ENCODE measurements around the gene FAM171A1.
A peak's percentile ranks its signal among the peaks of the same experiment; 100 is the strongest.
"Not testable (repeated sequence)": the region's sequence is repeated elsewhere in the genome, so short reads cannot be mapped to it uniquely, and the experiment has no call there.

The FAM171A1 gene

DNA sequence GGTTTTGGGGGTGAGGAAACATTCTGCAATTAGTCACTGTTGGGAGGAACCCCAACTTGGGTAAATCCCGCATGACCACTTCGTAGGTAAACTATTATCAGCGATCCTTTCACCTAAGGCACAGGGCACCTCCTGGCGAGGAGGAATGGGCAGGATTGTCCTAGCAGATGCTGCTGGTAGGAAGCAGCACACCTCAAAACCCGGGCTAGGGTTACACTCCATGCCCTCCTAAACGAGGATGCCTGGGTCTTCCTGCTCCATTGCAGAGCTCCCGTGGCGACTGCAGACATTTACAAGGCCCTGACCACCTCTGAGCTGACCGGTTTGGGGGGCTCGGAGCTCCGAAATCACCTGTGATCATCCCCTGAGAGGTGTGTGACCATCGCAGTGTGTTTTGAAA is 92.3 kb downstream of the FAM171A1 start:
- DNase-seq: no peak

DNA sequence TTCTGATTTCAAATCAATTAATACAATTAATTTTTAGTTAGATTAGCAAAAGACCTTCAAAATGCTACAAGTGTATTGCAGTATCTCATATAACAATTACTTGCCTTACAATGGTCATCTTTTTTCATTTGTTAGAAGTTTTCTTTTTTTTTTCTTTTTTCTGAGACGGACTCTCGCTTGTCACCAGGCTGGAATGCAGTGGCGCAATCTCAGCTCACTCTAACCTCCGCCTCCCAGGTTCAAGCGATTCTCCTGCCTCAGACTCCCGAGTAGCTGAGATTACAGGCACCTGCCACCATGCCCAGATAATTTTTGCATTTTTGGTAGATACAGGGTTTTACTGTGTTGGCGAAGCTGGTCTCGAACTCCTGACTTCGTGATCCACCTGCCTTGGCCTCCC is 95.0 kb downstream of the FAM171A1 start:
- DNase-seq: not testable (repeated sequence)

DNA sequence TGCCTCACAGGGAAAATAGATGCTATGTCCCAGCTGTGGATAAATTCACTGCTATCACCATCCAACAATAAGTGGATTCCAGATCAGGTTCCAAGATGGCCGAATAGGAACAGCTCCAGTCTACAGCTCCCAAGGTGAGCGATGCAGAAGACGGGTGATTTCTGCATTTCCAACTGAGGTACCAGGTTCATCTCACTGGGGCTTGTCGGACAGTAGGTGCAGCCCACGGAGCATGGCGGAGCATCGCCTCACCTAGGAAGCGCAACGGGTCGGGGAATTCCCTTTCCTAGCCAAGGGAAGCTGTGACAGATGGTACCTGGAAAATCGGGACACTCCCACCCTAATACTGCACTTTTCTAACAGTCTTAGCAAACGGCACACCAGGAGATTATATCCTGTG is 101.3 kb downstream of the FAM171A1 start:
- not testable (repeated sequence) for DNase-seq

DNA sequence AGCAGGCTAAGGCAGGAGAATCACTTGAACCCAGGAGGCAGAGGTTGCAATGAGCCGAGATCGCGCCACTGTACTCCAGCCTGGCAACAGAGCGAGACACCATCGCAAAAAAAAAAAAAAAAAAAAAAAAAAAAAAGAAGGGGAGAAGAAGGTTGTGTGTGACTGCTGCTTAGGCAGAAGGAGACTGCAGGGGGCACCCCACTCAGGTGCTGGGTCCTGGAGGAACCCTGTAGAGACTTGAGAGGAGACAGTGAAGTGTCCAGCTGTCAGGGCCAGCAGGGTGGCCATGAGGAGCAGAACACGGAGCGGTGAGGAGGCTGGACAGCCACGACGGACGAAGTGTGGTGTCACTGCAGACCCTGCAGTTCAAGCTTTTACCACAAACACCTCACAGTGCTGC is 103.6 kb downstream of the FAM171A1 start:
- DNase-seq: no peak

DNA sequence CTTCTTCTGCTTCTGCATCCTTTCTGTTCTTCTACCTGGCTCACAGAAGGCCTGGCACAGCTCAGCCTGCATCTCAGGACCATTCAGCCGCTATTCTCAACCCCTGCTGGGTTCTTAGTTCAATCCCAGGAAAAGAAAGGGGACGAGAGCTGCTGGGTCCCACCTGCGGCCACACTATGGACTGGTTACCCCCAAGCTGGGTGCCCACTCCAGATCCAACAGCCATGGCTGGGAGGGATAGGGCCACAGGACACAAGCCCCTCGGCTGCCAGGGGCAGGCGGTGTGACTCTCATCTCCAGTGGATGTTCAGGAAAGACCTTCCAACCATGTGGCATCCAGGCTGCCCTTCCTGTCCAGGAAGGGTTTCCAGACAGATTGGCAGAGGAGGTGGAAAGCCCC is 105.0 kb downstream of the FAM171A1 start:
- DNase-seq: no peak

DNA sequence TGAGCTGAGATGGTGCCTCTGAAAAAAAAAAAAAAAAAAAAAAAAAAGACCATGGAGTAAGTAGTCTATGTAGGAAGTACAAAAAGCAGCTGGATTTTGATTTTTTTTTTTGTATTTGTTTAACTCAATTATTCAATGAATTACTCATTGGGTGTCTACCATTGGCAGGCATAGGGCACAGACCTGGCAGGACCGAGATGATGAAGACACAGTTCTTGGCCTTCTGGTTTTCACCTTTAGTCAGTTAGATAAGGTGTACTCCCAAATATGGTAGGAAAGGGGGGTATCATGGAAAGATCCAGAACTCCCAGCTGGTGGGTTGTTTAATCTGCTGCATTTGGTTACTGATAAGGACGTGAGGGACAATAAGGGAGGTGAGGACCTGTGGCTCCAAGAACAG is 105.5 kb downstream of the FAM171A1 start:
- no peak for DNase-seq

DNA sequence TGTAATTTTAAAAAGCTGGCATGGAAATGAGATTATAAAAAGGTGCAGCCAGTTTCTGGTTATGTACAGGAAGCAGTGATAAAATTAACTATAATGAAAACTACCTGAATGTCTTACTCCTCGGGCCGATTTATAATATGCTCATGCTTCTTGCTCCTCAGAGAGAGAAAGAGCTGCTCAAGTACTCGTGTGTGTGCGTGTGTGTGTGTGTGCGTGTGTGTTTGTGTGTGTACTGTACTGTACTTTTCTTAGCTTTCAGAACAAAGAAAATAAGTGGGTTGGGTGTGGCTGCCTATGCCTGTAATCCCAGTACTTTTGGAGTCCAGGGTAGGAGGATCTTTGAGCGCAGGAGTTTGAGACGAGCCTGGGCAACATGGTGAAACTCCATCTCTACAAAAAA is 106.0 kb downstream of the FAM171A1 start:
- no peak for DNase-seq

DNA sequence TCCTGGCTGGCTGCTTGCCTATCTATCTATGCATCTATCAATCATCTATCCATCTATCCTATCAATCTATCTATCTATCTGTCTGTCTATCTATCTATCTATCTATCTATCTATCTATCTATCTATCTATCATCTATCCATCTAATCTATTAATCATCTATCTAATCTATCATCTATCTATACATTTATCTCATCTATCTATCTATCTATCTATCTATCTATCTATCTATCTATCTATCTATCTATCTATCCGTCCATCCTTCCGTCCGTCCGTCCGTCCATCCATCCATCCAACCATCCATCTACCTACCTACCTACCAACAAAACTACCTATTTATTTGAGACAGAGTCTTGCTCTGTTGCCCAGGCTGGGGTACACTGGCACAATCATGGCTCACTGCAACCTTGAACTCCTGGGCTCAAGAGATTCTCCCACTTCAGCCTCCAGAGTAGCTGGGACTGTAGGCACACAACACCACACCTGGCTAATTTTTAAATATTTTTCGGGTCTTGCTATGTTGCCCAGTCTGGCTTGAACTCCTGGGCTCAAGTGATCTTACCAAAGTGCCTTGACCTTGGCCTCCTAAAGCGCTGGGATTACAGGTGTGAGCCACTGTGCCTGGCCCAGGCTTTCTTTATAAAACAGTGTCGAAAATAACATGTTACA is 107.3 kb downstream of the FAM171A1 start:
- no peak for DNase-seq

DNA sequence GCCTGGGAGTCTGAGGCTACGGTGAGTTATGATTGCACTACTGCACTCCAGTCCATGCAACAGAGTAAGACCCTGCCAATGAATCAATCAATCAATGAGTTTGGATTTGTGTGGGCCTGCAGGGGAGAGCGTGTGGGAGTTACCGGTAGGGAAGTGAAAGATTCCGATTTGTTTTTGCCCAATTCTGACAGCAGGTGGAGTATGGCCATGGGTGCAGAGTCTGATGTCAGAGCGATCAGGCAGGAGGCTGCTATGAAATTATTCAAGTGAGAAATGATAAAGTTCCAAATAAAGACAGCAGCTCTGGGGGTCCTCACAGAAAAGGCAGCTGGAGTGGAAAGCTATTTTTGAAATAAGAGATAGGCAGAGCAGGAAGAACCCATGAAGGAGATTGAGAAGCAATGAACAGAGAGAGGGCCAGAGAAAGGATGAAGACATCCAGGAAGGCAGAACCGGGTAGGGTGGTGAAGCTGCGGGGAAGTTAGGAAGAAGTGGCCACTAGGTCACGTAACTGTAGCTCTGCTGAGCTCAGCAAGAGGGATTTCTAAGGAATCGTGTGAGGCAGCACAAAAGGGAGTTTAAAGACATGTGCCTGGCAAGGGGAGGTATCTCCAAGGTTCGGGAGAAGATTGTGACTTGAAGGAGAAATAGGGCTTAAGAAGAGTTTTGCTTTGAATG is 108.9 kb downstream of the FAM171A1 start:
- DNase-seq: no peak

DNA sequence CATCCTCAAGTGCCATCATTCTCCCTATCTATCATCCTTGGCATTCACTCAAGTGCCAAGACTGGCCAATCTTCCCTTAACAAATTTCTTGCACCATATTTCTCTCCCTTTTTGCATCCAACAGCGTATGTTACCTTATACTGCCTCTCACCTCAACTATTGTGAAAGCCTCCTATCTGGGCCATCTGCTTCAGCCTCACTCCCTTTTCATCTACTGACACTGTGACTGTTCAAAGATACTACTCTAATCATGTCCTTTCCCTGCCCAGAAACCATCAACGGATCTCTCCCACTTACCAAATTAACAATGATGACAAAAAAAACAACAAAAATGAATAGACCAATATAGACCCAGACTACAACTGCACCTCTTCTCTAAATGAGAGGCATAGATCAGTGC is 112.0 kb downstream of the FAM171A1 start:
- DNase-seq: no peak

DNA sequence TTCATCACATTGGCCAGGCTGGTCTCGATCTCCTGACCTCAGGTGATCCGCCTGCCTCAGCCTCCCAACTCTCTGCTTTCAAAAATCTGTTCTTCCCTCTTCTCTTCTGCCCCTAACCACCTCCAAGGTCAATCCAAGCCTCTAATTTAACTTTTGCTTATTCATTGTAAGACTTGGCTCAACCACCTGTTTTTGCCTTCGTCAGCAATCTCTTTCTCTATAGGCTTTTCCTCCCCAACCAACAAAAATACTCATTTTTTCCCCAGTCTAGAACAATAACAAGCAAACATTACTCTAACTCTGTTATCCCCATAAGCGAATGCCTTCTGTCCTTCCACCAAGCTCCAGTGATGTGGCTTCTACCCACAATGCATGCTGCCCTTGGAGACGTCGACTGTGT is 112.8 kb downstream of the FAM171A1 start:
- no peak for DNase-seq

DNA sequence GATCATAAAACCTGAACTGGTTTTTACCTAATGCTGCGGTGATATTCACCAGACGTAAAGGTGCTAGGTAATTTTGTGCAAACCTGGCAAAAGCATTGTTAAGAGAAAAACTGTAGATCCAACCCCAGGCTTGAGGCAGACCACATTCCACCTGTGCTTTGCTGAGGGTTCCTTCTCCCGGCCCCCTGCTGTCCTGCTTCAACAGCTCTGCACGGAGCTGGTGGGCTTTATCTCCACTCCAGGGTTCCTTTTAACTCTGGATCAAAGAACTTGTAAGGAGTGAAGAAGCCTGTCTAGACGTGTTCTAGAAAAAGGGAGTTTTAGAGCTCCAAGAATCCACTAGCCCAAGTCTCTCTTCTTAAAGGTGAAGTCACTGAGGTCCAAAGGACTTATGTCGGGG is 115.1 kb downstream of the FAM171A1 start:
- no peak for DNase-seq

DNA sequence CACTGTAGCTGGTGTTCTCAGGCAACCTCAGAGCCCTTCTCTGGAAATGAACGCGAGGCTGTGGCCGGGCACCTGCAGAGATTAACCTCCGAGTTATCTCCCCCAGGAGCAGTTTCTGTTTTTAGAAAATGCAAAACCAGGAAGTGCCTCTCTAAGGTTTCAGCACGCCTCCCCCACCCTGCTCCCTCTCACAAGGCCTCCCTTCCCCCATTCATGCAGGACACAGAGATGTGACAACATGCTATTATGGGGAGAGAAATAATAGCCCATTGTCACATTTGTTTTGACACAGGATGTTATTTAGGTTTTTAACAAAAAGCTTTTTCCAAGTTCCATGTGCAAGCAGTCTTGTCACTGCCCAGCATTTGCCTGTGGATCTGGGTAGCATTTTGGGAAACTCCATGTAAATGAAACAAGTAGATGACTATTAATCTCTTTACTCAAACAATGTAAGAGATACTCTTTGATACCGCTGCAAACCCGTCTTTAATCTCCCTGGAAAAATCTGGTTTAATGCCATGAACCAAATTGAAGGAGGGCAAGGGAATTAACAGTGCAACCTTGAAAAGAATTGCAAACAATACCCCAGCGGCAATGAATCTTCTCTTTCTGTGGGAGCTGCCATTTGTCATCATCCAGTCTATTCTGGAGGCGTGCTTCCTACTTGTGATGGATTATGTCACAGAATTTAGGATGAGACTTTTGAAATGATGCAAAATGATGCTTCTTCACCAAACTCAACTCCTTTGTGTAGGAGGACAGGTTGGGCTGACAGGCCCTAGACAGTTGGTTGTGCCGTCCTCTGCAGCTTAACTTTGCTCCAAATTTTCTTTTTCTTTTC is 116.1 kb downstream of the FAM171A1 start:
- peak; percentile 11 for DNase-seq

DNA sequence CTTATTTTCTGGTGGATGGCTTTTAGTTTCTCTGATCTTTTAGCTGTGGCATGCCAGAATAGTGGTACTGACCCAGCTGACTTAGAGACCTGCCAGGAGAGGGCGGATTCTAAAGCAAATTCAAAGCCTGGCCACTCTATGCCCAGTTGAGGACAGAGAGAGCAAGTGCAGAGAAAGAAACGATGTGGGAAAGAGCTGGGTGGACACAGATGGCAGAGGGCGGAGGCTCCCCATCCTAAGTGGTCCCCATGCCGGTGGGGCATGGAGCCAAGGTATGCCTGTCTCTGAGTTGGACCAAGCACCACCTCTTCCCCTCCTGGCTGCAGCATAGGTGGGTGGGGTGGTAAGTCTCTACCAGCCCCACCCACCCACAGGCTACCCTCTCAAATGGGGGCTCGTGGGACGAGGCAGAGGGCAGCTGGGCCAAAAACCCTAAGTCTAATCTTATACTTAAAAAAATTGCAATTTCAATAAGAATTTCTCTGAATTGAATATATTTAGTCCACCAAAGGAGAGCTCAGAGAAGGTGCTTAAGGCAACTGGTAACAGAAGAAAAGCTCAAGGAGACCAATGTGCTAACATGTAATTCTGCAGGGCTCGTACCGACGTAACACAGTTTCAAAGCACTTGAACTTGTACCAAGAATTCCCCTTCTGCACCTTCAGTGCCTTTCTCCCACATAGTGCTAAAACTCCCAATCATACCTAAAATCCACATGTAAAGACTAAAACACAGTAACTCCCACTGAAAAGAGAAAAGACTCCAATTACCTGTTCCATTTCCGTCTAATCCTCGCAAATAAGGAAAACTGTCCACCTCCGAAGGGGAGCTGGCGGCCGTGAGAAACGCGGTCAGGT is 116.9 kb downstream of the FAM171A1 start:
- DNase-seq: no peak

DNA sequence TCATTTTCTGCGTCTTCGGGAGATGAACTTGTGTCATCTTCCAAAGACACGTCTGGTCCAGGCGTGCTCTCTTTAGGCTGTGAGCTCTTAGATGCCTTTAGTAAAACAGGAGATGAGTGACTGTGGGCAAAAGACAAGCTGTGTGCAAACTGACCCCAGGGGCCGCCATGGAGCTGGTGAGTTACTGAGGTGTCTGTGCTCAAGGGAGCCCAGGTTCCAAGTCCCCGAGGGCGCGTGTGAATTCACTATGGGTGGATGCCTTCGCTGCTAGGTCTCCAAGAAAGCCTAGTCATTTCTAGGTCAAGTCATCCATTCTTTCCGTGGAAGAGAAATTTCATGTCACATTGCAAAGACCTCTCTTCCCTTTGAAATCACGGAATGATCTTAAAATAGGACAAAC is 118.7 kb downstream of the FAM171A1 start:
- DNase-seq: no peak

DNA sequence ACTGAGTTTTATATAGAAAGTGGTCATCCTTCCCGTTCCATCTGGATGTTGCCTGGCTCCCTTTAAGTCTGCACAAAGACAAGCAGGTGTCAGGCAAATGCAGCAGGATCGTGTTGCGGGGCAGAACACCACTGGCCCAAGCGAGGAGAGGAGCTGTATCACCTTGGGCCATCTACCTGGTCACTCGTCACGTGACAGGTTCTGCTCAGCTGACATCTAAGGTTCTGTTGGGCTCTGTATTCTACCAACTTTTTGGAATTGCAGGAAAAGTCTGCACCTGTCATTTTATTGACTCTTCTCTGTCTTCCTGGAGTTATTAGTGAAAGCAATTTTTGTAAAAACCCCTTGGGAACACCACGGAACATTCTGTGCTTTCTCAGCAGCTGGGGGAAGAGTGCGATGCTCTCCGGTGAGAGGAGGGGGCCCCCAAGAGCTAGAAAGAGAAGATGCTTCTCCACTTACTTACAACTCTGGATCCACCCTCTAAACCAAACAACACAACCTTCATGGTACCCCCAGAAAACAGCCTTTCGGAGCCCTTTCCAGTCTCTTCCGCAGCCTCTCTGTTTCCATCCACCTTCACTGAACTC is 119.2 kb downstream of the FAM171A1 start:
- no peak for DNase-seq

DNA sequence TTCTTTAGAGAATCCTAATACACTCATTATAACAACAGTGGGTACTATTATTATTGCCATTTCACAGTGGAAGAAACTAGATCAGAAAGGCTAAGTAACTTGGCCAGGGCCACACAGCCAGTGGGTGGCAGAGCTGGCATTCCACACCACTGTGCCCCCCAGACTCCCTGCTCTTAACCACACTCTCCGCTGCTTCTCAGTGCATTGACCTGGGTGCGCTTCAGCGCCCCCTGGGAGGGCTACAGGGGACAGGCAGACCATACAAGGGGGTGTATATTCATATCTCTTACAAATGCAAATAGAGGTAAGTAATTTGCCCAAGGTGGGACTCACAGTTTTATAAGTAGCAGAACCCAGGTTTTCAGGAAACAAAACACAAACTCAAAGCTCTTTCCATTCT is 125.6 kb downstream of the FAM171A1 start:
- DNase-seq: peak; percentile 8

DNA sequence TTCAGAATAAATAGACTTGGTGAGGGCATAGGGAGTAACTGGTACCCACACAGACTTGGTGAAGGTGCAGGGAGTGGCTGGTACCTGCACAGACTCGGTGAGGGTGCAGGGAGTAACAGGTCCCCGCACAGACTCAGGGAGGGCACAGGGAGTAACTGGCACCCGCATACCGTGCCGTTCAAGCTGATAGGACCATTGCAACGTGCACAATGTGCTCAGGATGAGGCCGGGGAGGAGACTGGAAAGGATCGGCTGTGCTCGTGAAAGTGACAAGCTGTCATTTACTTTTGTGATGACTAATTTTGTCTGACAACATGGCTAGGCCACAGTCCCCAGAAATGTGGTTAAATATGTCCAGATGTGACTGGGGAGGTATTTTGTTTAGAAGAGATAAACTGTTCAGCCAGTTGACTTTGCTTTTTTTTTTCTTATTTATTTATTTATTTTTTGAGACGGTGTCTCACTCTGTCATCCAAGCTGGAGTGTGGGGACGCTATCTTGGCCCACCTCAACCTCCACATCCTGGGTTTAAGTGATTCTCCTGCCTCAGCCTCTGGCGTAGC is 126.4 kb downstream of the FAM171A1 start:
- DNase-seq: no peak

DNA sequence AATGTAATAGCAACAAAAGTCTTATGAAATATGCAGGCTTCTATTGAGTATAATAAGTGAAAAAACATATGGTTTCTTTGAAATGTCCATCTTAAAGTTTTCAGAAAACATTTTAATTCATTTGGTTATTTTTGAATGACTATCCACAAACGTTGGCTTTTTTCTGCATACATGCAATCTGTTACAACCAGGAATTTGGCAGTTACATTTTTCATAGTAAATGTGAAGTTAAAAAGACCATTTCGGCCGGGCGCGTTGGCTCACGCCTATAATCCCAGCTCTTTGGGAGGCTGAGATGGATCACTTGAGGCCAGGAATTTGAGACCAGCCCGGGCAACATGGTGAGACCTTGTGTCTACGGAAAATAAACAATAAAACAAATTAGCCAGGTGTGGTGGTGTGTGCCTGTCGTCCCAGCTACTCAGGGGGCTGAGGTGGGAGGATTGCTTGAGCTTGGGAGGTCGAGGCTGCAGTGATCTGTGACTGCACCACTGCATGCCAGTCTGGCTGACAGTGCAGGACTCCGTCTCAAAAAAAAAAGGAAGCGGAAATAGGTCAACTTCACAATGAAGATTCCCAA is 128.7 kb downstream of the FAM171A1 start:
- no peak for DNase-seq

DNA sequence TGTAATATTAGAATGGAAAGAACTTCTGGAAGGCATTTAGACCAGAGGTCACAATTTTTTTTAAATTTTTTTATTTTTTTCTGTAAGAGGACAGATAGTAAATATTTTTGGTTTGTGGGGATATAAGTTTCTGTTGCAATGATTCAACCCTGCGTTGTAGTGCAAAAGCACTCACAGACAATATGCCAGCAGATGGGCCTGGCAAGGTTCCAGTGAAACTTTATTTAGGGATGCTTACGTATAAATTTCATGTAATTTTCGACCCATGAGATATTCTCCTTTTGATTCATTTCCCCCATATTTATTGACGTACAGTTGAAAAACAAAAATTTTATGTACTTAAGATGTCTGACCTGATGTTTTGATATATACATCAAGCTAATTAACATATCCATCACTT is 129.8 kb downstream of the FAM171A1 start:
- DNase-seq: no peak

DNA sequence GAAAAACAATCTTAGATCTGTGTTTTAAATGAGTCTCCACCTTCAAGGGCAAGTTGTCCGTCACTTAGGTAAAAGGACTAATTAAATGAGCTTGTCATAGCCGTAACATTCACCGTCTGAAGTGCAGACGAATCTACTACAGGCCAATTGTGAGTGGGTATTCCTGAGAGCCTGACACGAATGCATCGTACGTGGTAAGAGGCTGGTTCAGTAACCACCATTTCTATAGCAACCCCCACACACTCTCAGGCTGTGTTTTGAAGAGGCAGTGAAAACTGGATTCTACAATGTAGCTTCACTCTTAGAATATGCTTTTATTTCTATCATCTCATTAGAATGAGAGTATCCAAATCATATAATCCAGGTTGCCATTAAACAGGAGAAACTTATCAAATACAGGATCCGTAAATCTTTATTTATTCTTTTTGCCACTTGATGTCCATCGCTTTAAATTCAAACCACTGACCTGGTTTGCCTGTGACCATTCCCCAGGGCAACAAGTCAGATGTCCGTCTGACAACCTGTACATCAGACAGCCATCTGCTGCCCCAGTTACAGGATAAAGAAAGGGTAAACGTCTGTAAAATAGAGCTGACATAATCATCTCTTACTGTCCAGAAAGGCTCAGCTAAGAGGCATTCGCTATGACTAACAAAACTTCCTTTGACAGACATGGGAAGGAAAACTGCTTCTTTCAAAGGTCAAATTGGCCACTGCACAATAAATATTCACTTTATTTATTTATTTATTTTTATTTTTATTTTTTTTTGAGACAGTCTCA is 132.3 kb downstream of the FAM171A1 start:
- DNase-seq: no peak
